Lung microvascular endothelial cell (primary cell): Measurements from ENCODE around the gene EAF1. TPM values are rescaled to one million over a fixed set of nuclear protein-coding genes. Genes with fewer than 3 reads are reported as not detected.
"Not testable (repeated sequence)": the region's sequence is repeated elsewhere in the genome, so short reads cannot be mapped to it uniquely, and the experiment has no call there.

Experiments used
- DNase-seq, 2 donors: peaks; one replicate each; pipeline versions ENCODE4 v3.0.0 to v3.0.0-alpha.2; 2010; ENCODE audit warnings: low read depth in 2 of 2
- total RNA-seq: library from RNA; depleted of rRNA; stranded (reverse); fragments of >200 nt; gene quantifications from 2 replicates; pipeline ENCODE4 v1.2.1, GENCODE V29; 2014

EAF1 gene
- total RNA-seq = 12.0 and 15.1 TPM in 2 replicates

DNA sequence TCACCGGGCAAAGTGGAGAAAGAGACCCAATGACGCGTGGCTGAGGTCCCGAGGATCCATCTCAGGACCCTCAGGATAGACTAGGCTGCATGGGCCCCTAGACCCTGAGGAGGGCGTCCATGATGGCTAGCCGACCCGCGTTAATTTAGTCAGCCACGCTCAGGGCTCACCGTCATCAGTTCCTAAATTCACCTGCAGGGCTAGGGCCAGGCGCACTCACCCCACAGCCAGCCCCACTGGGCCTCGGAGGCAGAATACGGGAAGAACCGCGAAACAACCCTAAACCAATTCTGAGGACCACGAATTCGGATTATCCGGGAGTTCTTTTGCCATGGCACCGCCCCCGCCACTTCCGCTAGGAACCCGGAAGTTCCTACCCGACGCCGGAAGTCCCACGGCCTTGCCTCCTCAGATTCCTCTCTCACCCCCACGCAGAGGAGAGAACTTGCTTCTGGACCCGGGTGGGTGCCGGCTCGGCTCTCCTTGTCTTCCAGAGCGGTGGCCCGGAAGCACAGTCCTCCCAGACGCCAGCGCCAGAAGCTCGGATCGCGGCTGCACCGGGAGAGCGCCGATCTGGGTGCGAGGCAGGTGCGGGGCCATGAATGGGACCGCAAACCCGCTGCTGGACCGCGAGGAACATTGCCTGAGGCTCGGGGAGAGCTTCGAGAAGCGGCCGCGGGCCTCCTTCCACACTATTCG is at the start of gene EAF1, which contains the start of gene METTL6:
Gene EAF1, plus strand, starts transcription at position 417 of the 699 bp plus-strand sequence. Its CDS starts 182 bp downstream, at position 599.
Gene METTL6, minus strand, starts transcription at position 363 of the 699 bp plus-strand sequence. CDS start 1,033 bp downstream, outside the sequence.
- DNase-seq = peak; percentile 73 to 78

DNA sequence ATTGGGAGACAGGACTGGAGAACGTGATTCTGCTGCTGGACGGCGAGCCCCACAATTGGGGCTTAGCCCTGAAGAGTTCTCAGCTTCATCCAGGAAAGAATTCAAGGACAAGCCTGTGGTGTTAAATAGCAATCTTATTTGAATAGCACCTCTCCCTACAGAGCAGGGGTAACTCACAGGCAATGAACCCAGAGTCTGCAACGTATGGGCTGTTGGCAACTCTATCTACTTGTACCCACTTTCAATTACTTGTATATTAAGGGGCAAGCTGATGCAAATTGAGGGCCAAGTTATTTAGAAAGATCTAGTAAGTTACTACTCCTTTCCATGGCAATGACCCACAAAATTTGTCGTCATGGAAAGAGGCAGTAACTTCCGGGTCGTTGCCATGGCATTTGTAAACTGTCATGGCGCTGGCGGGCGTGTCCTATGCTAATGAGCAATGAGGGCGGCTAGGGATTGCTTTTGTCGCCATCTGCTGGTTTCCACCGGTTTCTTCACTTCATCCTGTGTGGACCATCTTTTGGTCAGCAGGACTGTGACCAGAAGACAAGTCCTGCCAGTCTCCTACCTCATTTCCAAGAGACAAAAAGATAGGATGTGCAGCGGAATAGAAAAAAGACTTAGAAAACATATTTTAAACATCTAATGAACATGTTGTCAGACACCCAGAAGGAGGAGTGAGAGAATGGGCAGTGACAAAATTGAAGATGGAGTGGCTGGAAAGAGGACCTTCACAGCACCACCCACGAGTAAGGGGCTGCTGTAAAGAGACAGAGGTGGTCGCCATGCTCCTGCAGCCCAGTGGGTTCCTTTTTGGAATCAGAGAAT is 49.2 kb upstream of the EAF1 start:
- peak; percentile 96 to 98 for DNase-seq

DNA sequence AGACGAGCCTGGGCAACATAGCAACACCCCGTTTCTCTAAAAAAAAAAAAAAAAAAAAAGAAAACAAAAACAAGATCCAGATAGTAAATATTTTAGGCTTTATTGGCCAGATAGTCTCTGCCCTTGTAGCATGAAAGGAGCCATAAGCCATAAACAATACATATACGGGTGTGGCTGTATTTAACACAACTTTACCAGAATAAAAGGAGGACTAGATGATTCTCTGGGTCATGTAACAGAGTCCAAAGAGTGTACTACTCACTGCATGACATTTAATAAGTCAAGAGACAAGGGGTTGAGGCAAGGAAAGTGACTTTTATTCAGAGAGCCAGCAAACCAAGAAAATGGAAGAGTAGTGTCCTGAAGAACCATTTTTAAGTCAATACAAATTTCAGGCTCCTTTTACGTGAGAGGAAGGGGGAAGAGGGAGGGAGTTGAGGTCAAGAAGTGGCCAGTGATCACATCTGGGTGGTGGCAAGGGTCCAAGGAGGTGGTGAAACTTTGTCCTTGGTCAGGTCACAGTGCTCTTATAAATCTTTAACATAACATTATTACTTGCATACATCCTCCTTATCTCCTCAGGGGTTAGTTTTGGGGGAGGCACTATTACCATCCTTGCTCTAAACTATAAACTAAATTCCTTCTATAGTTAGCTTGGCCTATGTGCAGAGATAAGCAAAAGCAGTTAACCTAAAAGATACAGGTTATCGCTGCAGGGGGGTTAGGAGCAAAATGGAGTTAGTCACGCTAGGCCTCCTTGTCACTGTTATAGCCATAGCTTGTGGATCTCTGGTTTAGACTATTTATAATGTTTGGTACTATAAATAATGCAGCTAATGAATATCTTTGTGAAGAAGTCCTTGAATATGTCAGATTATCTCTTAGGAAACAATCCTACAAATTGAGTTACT is 46.2 kb upstream of the EAF1 start:
- DNase-seq = no peak

DNA sequence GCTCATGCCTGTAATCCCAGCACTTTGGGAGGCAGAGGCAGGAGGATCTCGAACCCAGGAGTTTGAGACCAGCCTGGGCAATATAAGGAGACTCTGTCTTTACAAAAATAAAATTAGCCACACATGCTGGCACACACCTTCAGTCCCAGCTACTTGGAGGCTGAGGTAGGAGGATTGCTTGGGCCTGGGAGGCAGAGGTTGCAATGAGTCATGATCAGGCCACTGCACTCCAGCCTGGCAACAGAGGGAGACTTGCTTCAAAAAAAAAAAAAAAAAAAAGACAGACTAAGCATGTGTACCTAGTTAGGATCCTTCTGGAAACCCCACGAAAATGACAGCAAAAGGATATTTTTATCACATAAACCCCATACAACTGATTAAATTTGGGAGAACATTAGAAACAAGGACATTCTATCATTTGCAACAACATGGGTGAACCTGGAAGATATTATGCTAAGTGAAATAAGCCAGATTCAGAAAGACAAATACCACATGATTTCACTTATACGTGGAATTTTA is 44.9 kb upstream of the EAF1 start:
- no peak for DNase-seq

DNA sequence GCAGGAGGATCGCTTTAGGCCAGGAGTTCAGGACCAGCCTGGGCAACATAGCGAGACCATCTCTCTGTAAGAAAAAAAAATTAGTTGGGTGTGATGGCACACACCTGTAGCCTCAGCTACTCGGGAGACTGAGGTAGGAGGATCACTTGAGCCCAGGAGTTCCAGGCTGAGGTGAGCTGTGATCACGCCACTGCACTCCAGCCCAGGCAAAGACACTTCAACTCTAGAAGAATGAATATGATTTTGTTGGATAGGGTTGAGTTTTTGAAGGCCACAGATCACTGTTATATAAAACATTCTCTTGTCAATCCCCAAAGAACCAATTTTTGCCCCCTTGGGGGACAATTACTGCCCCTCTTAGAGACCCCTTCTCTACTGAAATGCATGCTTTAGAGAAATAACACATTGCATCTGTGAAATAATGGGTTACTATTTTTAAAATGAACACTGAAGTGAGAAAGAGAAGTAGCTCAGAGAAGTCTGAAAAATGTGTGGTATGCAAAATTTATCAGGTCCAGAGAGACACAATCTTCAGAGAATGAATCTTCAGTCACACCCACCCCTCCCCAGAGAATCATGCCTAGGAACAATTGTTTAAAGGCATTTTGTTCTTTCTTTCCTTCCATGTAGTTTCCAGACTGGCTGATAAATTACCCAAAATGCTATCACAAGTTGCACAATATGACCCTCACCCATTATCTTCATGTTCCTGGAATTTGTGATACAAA is 42.7 kb upstream of the EAF1 start:
- no peak for DNase-seq

DNA sequence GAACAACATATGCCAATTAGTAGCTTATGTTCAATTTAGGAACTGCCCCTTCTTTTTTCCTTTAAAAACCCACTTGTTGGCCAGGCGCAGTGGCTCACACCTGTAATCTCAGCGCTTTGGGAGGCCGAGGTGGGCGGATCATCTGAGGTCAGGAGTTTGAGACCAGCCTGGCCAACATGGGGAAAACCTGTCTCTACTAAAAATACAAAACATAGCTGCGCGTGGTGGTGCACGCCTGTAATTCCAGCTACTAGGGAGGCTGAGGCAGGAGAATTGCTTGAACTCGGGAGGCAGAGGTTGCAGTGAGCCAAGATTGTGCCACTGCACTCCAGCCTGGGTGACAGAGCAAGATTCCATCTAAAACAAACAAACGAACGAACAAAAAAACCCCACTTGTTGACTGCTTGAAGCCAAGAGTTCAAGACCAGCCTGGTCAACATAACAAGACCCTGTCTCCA is 42.1 kb upstream of the EAF1 start:
- DNase-seq = not testable (repeated sequence)

DNA sequence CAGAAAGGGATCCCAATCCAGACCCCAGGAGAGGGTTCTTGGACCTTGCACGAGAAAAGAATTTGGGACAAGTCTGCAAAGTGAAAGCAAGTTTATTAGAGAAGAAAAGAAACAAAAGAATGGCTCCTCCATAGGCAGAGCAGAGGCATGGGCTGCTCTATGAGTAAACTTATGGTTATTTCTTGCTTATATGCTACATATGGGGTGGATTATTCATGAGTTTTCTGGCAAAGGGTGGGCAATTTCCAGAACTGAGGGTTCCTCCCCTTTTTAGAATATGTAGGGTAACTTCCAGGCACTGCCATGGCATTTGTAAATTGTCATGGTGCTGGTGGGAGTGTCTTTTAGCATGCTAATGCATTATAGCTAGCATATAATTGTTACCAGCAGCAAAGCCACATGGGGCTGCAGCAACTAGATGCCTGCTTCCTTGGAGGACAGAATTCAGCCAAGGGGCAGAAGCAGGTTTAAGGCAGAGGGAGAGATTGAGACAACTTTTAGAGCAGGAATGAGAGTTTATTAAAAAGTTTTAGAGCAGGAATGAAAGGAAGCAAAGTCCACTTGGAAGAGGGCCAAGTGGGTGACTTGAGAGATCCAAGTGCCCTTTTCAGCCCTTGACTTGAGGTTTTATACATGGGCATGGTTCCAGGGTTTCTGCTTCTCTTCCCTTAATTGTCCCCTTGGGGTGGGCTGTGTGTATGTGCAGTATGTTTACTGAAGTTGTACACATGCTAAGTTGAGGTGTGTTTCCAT is 41.3 kb upstream of the EAF1 start:
- DNase-seq = no peak

DNA sequence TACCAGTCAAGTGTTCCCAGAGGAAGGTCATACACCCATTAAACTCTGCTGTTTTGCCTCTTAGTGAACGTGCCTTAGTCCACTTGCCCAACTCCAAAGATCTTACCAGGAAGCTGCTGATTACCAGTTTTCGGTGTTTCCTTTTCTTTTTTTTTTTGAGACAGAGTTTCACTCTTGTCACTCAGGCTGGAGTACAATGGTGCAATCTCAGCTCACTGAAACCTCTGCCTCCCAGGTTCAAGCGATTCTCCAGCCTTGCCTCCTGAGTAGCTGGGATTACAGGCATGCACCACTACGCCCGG is 40.8 kb upstream of the EAF1 start:
- DNase-seq = not testable (repeated sequence)

DNA sequence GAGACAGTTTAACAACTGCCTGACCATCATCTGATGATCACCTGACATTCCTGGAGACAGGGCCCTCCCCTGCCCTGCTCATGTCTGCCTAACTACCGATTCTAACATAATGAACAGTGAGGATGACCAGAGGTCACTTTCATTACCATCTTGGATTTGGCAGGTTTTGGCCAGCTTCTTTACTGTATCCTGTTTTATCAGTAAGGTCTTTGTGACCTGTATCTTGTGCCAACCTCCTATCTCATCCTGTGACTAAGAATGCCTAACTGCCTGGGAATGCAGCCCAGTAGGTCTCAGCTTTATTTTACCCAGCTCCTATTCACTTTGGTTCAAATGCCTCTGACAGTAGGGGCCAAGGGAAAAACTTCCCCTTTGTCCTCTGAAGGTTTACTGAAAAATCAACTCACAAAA is 40.2 kb upstream of the EAF1 start:
- peak; percentile 16 to 57 for DNase-seq

DNA sequence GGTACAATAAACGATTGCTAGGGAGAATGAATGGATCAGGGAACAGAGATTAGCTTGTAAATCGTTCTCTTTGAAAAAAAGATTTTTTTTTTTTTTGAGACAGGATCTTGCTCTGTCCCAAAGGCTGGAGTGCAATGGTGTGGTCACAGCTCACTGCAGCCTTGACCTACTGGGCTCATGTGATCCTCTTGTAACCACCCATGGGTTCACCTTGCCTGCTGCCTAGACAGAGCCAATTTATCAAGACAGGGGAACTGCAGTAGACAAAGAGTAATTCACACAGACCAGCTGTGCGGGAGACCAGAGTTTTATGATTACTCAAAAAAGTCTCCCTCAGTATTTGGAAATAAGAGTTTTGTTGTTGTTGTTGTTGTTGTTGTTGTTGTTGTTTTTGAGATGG is 39.7 kb upstream of the EAF1 start:
- no peak for DNase-seq

DNA sequence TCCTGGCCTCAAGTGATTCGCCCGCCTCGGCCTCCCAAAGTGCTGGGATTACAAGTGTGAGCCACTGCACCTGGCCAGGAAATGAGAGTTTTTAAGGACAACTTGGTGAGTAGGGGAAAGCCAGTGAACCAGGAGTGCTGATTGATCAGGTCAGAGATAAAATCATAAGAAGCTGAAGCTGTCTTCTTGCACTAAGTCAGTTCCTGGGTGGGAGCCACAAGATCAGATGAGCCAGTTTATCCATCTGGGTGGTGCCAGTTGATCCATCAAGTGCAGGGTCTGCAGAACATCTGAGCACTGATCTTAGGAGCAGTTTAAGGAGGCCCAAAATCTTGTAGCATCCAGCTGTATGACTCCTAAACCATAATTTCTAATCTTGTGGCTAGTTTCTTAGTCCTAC is 39.1 kb upstream of the EAF1 start:
- not testable (repeated sequence) for DNase-seq

DNA sequence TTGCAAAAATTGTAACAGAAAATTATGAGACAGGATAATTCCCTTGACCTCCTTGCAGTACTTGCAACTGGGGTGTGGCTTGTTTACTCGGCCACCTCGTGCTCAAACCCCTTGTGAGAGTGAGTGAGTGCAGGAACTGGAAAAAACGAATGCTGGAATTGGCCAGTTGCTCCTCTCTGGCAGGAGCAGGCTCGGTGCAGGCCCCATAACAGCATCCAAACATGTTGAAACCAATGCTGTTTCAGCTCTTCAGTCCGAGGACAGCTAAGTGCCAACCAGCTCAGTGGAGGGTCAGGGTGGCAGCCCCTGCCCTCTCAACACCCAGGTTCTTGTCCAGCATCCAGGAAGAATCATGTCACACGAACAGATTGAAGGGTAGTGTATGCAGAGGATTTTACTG is 36.9 kb upstream of the EAF1 start:
- DNase-seq = no peak

DNA sequence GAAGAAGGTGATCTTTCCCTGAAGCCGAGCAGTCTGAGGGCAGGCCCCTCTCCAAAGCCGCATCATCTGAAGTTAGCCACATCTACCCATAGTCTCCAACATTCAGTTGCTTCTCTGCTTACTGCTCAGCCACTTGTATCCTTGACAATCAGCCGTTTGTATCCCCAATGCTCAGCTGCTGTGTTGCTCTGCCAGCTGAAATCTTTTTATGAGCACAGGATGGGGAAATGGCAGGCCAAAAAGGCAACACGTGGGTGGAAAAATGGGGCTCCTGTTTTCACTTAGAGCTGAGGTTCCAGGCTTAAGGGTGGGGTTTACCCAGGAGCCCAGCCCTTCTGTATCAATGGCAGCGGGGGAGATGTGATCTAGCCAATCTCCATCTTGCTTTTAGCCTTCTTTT is 36.4 kb upstream of the EAF1 start:
- DNase-seq = no peak

DNA sequence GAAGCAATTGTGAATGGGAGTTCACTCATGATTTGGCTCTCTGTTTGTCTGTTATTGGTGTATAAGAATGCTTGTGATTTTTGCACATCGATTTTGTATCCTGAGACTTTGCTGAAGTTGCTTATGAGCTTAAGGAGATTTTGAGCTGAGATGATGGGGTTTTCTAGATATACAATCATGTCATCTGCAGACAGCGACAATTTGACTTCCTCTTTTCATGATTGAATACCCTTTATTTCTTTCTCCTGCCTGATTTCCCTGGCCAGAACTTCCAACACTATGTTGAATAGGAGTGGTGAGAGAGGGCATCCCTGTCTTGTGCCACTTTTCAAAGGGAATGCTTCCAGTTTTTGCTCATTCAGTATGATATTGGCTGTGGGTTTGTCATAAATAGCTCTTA is 34.1 kb upstream of the EAF1 start:
- not testable (repeated sequence) for DNase-seq

DNA sequence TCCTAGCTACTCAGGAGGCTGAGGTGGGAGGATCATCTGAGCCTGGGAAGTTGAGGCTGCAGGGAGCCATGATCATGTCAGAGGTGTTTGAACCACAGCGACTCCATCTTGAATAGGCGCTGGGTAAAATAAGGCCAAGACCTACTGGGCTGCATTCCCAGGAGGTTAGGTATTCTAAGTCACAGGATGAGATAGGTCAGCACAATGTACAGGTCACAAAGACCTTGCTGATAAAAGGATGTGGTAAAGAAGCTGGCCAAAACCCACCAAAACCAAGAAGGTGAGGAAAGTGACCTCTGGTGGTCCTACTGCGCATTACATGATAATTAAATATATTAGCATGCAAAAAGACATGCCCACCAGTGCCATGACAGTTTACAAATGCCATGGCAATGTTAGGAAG is 28.7 kb upstream of the EAF1 start:
- peak; percentile 41 to 44 for DNase-seq

DNA sequence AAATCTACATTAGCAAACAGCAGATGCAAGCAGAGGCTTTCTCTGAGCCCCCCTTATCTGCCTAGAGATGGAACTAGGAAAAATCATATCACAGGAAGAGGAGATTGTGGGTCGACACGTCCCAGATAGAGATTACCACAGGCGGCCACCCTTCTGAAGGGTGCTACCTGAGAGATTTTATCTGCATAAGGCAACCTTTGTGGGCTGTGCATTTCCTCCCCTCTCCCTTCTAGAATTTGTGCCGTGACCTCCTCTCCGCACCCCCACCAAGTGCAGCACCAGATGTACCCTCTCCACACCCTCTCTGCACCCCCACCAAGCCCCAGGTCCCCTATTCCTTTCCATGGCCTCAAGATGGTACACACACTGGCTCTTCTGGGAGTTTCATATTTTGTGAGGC is 27.4 kb upstream of the EAF1 start:
- DNase-seq = no peak

DNA sequence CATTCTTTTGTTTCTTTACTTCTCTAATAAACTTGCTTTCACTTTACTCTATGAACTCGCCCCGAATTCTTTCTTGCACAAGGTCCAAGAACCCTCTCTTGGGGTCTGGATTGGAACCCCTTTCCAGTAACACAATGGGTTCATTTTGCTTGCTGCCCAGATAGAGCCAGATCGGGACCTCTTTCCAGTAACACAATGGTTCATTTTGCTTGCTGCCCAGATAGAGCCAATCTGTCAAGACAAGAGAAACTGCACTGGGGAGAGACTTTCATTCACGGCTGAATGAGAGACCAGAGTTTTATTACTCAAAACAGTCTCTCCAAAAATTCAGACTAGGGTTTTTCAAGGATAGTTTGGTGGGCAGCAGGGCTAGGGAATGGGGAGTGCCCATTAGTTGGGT is 25.5 kb upstream of the EAF1 start:
- no peak for DNase-seq

DNA sequence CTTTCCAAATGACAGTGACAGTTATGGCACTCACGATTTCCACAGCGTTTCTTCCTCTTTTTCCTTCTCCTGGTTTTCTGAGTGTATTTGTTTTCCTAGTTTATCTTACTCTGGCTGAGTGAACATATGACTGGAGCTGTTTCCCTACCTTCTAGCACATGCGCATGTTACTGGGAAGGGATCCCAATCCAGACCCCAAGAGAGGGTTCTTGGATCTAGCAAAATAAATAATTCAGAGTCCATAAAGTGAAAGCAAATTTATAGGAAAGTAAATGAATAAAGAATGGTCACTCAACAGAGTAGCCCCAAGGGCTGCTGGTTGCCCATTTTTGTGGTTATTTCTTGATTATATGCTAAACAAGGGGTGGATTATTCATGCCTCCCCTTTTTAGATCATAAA is 23.9 kb upstream of the EAF1 start:
- no peak for DNase-seq

DNA sequence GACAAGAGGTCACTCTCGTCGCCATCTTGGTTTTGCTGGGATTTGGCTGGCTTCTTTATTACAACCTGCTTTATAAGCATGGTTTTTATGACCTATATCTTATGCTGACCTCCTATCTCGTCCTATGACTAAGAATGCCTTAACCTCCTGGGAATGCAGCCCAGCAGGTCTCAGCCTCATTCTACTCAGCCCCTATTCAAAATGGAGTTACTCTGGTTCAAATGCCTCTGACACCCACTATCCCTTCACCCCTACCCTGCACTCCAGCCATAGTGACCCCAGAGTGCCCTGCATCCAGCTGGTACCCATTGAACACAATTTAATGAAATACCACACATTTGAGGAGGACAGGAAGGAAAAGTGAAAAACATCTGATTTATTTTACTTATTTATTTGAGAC is 23.4 kb upstream of the EAF1 start:
- DNase-seq = no peak

DNA sequence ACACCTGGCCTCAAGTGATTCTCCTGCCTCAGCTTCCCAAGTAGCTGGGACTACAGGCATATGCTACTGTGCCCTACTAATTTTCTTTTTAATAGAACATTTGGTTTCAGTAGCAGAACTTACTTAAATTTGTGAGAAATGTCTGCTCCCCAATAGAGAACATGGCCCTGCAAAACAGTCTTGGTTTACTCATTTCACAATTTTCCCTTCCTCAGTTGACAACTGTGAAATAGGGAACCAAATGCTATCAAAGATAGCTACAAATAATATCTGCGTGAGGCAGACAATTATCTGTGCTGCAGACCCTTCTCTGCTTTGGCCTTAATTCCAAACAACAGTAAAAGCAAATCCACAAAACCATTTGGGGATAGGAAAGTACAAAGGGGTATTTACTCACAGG is 22.6 kb upstream of the EAF1 start:
- DNase-seq = no peak
